Stimulated activated CD4-positive, alpha-beta T cell treated with anti-CD3 and anti-CD28 coated beads, Interleukin-15, amount 100 ng/mL, for 24 hours (primary cell): ENCODE data around the gene PSMD5.
A peak's percentile ranks its signal among the peaks of the same experiment; 100 is the strongest.
"Not testable (repeated sequence)": the region's sequence is repeated elsewhere in the genome, so short reads cannot be mapped to it uniquely, and the experiment has no call there.

Experiments
- DNase-seq: peaks from one replicate; pipeline ENCODE4 v3.0.0-alpha.2; 2020

PSMD5 gene

GRCh38 chr9:120854596-120855327 lies 12.0 kb upstream of the PSMD5 start:
- DNase-seq: no peak

- no peak for DNase-seq
Measured at GRCh38 chr9:120853198-120853597, 10.5 kb upstream of the PSMD5 start.

GRCh38 chr9:120852240-120853010 lies 9.7 kb upstream of the PSMD5 start:
- no peak for DNase-seq

- no peak for DNase-seq
Measured at GRCh38 chr9:120851449-120851848, 8.7 kb upstream of the PSMD5 start.

GRCh38 chr9:120850315-120850714 lies 7.6 kb upstream of the PSMD5 start:
- no peak for DNase-seq

GRCh38 chr9:120846906-120847305 lies 4.2 kb upstream of the PSMD5 start:
- DNase-seq: no peak

GRCh38 chr9:120846251-120846889 lies 3.6 kb upstream of the PSMD5 start:
- no peak for DNase-seq

GRCh38 chr9:120845255-120845654 lies 2.5 kb upstream of the PSMD5 start:
- DNase-seq: peak; percentile 70

- DNase-seq: no peak
Measured at GRCh38 chr9:120841930-120842684, 615 bp downstream of the PSMD5 start.

GRCh38 chr9:120839146-120839545 lies 3.6 kb downstream of the PSMD5 start:
- DNase-seq: no peak

GRCh38 chr9:120837921-120838320 lies 4.8 kb downstream of the PSMD5 start:
- no peak for DNase-seq

GRCh38 chr9:120833325-120833724 lies 9.4 kb downstream of the PSMD5 start:
- no peak for DNase-seq

- DNase-seq: no peak
Measured at GRCh38 chr9:120832807-120833206, 9.9 kb downstream of the PSMD5 start.

- no peak for DNase-seq
Measured at GRCh38 chr9:120830865-120831264, 11.9 kb downstream of the PSMD5 start.

- no peak for DNase-seq
Measured at GRCh38 chr9:120830151-120830550, 12.6 kb downstream of the PSMD5 start.

GRCh38 chr9:120829650-120830049 lies 13.1 kb downstream of the PSMD5 start:
- DNase-seq: no peak

GRCh38 chr9:120820095-120820494 lies 22.6 kb downstream of the PSMD5 start:
- no peak for DNase-seq

- no peak for DNase-seq
Measured at GRCh38 chr9:120818595-120818994, 24.1 kb downstream of the PSMD5 start.

GRCh38 chr9:120815075-120815474 lies 27.6 kb downstream of the PSMD5 start:
- no peak for DNase-seq

GRCh38 chr9:120808931-120809330 lies 33.8 kb downstream of the PSMD5 start:
- no peak for DNase-seq

GRCh38 chr9:120807607-120808379 lies 34.9 kb downstream of the PSMD5 start:
- no peak for DNase-seq

GRCh38 chr9:120804784-120805363 lies 37.8 kb downstream of the PSMD5 start:
- DNase-seq: not testable (repeated sequence)
